HUES48 (cell line): ENCODE data around the gene PTBP3.
"Not testable (repeated sequence)": the region's sequence is repeated elsewhere in the genome, so short reads cannot be mapped to it uniquely, and the experiment has no call there.

ENCODE experiments used
- H3K27ac ChIP-seq: one replicate; pipeline ENCODE4 v1.7.0; 2013; ENCODE audit warnings: low read depth, low read length, inconsistent platforms
- H3K27me3 ChIP-seq: 2 replicates; pipeline ENCODE4 v1.6.1; 2013; ENCODE audit warnings: mild to moderate bottlenecking, low read length; ENCODE audit not compliant: control insufficient read depth, insufficient read depth
- H3K36me3 ChIP-seq: 2 replicates; pipeline ENCODE4 v1.6.1; 2013; ENCODE audit warnings: low read length; ENCODE audit not compliant: control insufficient read depth, insufficient read depth
- H3K4me1 ChIP-seq: 2 replicates; pipeline ENCODE4 v1.6.1; 2013; ENCODE audit warnings: mild to moderate bottlenecking, low read length; ENCODE audit not compliant: control insufficient read depth, insufficient read depth
- H3K4me3 ChIP-seq: 2 replicates; pipeline ENCODE4 v1.5.1; 2013; ENCODE audit warnings: mild to moderate bottlenecking, low read depth, low read length
- H3K9ac ChIP-seq: 2 replicates; pipeline ENCODE4 v1.6.1; 2013; ENCODE audit warnings: mild to moderate bottlenecking, low read depth, low read length, moderate library complexity
- H3K9me3 ChIP-seq: 2 replicates; pipeline ENCODE4 v1.6.1; 2013; ENCODE audit warnings: low read length; ENCODE audit not compliant: control insufficient read depth, insufficient read depth

The PTBP3 gene

DNA sequence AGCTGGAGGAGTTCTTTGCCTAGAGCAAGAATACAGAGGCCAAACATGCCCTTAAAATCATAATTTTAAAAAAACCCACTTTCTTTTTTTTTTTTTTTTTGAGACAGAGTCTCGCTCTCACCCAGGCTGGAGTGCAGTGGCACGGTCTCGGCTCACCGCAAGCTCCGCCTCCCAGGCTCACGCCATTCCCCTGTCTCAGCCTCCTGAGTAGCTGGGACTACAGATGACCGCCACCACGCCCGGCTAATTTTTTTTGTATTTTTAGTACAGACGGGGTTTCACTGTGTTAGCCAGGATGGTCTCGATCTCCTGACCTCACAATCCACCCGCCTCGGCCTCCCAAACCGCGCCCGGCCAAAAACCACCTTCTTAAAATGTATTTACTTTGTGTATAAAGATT, 66.3 kb downstream of the PTBP3 start:
- not testable (repeated sequence) for H3K4me3 ChIP-seq, H3K4me1 ChIP-seq, H3K27ac ChIP-seq, H3K9ac ChIP-seq, H3K9me3 ChIP-seq, H3K27me3 ChIP-seq
- peaks cover 19% of the 10 kb centered on the region for H3K36me3 ChIP-seq

DNA sequence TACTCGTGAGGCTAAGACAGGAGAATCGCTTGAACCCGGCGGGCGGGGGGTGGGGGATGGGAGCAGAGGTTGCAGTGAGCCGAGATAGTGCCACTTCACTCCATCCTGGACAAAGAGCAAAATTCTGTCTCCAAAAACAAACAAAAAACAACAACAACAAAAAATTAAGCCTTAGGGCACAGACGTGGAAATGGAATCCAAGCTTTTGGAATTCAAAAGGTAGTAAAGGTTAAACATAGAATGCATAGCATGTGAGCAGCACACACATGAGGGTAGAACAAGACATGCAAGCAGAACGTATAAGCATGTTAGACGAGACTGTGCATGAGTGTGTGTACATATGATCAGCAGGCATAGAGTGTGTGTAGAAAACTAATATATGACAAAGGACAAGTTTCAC, 68.0 kb downstream of the PTBP3 start:
- Histone ChIP-seq H3K27me3 (no peaks in the 10 kb centered on the region), H3K36me3 (peaks cover 11% of the 10 kb centered on the region; the same call in 1 of the 2 replicates), H3K4me3 (no peak overlapping the region), H3K9me3 (no peaks in the 10 kb centered on the region), H3K4me1 (peaks cover 4% of the 10 kb centered on the region; the same call in 1 of the 2 replicates), H3K27ac (no peak overlapping the region), H3K9ac (no peak overlapping the region)

DNA sequence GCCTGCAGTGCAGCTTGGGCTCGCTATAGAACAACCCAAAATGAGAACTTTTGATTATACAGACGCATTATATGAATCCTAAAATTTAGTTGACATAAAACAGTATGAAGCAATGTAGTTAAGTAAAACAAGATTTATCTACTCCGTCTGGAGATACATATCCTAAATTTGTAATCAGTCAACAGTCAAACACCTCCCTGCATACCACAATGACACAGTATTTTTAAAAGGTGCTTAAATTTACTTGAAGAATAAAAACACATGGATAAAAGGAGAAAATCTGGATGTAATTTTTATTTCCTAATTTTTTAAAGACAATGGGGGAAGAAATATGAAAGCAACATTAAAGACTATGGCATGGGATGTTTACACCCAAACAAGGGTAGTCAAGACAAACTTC, 70.8 kb downstream of the PTBP3 start:
- no peak overlapping the region for H3K27ac ChIP-seq
- no peaks in the 10 kb centered on the region for H3K27me3 ChIP-seq
- H3K9me3 ChIP-seq = no peaks in the 10 kb centered on the region
- no peak overlapping the region for H3K4me3 ChIP-seq
- H3K4me1 ChIP-seq = peaks cover 4% of the 10 kb centered on the region; the same call in 1 of the 2 replicates
- H3K9ac ChIP-seq = no peak overlapping the region
- peaks cover 7% of the 10 kb centered on the region; the same call in 1 of the 2 replicates for H3K36me3 ChIP-seq

DNA sequence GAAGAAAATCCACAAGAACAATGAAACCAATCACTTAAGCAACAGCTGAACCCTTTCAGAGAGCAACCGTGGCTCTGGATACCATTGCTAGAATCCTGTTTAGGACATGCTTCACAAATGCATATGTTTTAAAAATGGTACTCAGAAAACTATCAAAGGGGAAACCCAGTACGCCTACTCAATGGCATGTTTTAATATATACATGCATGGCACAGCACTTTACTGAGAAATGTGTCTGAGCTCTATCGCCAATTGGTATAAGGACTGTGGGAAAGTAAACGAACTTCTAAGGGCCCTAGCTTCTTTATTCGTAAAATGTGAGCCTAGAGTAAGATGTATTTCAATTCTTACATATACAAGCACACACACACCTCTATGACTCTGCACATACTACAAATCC, 72.3 kb downstream of the PTBP3 start:
- H3K4me3 ChIP-seq = no peak overlapping the region
- no peak overlapping the region for H3K27ac ChIP-seq
- H3K4me1 ChIP-seq = peaks cover 4% of the 10 kb centered on the region; the same call in 1 of the 2 replicates
- no peaks in the 10 kb centered on the region for H3K27me3 ChIP-seq
- H3K9ac ChIP-seq = no peak overlapping the region
- H3K36me3 ChIP-seq = peaks cover 2% of the 10 kb centered on the region; the same call in 1 of the 2 replicates
- no peaks in the 10 kb centered on the region for H3K9me3 ChIP-seq

DNA sequence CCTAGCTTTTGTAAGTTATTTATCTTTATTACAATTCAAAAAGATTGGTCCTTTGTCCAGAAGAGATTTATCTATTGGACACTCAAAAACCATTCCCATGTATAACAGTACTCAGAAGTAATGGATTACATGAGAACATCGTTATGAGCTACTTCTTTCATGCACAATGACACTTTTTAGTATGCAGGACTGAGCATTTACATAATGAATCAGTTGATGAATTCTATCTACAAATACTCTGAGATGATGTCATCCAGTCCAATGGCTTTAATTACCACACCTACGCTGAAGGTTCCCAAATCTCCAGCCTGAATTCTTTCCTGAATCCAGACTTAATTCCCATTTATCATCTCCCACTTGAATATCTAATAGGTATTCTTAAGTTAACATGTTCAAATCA, 75.3 kb downstream of the PTBP3 start:
- Histone ChIP-seq H3K9ac (no peak overlapping the region), H3K4me1 (no peaks in the 10 kb centered on the region; the same call in 1 of the 2 replicates), H3K27ac (no peak overlapping the region), H3K36me3 (no peaks in the 10 kb centered on the region; the same call in 1 of the 2 replicates), H3K27me3 (no peaks in the 10 kb centered on the region), H3K9me3 (no peaks in the 10 kb centered on the region), H3K4me3 (no peak overlapping the region)

DNA sequence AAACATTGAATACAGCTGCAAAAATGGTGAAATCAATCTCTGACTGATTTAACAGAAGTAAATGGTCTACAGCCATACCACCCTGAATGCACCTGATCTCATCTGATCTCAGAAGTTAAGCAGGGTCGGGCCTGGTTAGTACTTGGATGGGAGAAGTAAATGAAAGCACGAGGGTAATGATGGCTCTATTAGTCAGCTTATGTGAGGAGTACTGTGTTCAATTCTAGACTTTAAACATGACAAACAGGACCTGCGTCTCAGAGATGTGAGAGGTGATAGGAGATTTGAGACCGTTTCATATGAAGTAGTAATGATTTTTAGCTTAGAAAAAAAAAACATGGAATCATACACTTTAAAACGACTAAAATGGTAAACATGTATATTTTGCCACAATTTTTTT, 81.2 kb downstream of the PTBP3 start:
- Histone ChIP-seq H3K9ac (no peak overlapping the region), H3K4me3 (no peak overlapping the region), H3K9me3 (no peaks in the 10 kb centered on the region), H3K36me3 (peaks cover 23% of the 10 kb centered on the region), H3K27ac (no peak overlapping the region), H3K27me3 (no peaks in the 10 kb centered on the region), H3K4me1 (no peaks in the 10 kb centered on the region; the same call in 1 of the 2 replicates)

DNA sequence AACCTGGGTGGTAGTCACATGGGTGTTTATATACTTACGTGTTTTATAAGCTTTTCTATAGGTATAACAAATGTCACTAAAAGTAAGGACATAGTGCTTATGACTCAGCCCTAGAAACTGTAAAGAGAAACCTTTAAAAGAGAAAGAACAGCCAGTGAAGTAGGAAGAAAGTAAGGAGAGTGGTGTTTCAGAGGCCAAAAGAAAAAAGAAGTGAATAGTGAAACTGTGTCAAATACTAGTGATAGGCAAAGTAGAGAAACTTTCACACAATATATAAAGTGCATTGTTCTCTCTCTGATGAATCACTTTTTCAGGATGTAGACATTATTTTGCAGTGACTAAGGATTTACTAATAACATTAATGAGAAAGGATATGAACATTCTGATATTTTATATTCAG, 84.1 kb downstream of the PTBP3 start:
- no peak overlapping the region for H3K9ac ChIP-seq
- no peaks in the 10 kb centered on the region; the same call in 1 of the 2 replicates for H3K4me1 ChIP-seq
- peaks cover 23% of the 10 kb centered on the region for H3K36me3 ChIP-seq
- H3K4me3 ChIP-seq = no peak overlapping the region
- H3K9me3 ChIP-seq = no peaks in the 10 kb centered on the region
- H3K27ac ChIP-seq = no peak overlapping the region
- H3K27me3 ChIP-seq = no peaks in the 10 kb centered on the region

DNA sequence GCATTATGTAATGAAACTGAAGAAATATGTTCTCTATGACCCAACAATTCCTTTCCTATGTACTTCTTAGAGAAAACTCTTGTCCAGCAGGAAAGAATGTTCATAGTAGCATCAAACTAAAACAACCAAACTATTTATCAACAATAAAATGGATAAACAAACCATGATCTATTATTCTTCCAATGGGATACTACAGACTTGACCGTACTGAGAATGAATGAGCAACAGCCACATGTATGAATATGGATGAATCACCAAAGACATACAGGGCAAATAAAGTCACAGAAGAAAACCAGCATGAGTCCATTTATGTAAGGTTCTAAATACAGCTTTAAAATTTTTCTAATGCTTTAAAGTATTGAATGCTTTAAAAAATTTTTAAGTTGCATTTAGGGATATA, 84.7 kb downstream of the PTBP3 start:
- H3K27ac ChIP-seq = no peak overlapping the region
- H3K4me3 ChIP-seq = no peak overlapping the region
- peaks cover 23% of the 10 kb centered on the region for H3K36me3 ChIP-seq
- no peaks in the 10 kb centered on the region; the same call in 1 of the 2 replicates for H3K4me1 ChIP-seq
- H3K9me3 ChIP-seq = no peaks in the 10 kb centered on the region
- no peaks in the 10 kb centered on the region for H3K27me3 ChIP-seq
- no peak overlapping the region for H3K9ac ChIP-seq

DNA sequence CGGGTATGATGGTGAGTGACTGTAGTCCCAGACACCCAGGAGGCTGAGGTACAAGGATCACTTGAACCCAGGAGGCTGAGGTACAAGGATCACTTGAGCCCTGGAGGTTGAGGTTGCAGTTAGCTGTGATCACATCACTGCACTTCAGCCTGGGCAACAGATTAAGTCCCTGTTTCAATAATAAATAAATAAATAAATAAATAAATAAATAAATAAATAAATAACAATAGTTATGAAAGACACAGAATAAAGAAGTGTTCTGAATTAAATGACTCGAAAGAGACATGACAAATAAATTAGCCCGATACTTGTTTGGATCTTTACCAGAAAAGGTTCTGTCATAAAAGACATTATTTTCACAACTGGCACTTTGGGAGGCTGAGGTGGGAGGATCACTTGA, 86.3 kb downstream of the PTBP3 start:
- no peaks in the 10 kb centered on the region for H3K9me3 ChIP-seq

DNA sequence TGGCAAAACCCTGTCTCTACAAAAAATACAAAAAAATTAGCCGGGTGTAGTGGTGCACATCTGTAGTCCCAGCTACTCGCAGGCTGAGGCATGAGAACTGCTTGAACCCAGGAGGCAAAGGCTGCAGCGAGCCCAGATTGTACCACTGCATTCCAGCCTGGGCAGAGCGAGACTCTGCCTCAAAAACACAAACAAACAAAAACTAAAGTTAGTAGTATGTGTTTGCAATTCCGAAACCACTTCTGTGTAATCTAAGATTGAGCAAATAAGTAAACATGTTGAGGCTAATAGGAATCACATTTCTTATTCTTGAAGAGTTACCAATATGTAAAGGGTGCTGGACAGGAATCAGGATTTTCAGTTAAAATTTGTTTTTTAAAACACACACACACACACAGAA, 88.3 kb downstream of the PTBP3 start:
- H3K9me3 ChIP-seq = no peaks in the 10 kb centered on the region
- H3K9ac ChIP-seq = no peak overlapping the region
- H3K4me1 ChIP-seq = no peaks in the 10 kb centered on the region
- H3K27me3 ChIP-seq = no peaks in the 10 kb centered on the region
- H3K36me3 ChIP-seq = 0 out of 2 replicates have a peak, but pooled peaks cover 4% of the 10 kb centered on the region
- H3K4me3 ChIP-seq = no peak overlapping the region
- H3K27ac ChIP-seq = no peak overlapping the region

More for the DNA sequence above, 86.3 kb downstream of the PTBP3 start:
- Histone ChIP-seq H3K4me3 (no peak overlapping the region), H3K27ac (no peak overlapping the region), H3K4me1 (no peaks in the 10 kb centered on the region), H3K9ac (no peak overlapping the region), H3K27me3 (no peaks in the 10 kb centered on the region), H3K36me3 (peaks cover 20% of the 10 kb centered on the region)

DNA sequence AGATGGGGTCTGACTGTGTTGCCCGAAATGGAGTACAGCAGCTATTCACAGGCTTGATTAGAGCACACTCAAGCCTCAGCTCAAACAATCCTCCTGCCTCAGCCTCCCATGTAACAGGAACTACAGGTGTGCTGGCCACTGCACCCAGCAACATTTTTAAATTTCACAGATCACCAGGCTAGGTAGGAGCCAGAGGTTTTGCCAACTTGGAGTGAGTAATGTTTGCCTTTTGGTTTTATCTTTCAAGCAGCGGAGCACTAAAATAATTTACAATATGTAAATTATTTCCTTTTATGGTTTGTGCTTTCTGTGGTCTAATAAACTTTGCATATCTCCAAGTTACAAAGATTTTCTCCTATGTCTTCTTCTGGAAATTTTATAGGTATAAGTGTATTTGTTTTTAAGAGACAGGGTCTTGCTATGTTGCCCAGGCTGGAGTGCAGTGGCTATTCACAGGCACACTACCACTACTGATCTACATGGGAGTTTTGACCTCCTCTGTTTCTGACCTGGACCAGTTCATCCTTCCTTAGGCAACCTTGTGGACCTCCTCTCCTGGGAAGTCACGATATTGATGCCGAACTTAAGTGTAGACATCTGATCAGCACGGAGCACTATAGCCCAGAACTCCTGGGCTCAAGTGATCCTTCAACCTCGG, 91.1 kb downstream of the PTBP3 start:
- Histone ChIP-seq H3K9me3 (no peaks in the 10 kb centered on the region), H3K4me1 (no peaks in the 10 kb centered on the region), H3K27me3 (no peaks in the 10 kb centered on the region), H3K36me3 (no peaks in the 10 kb centered on the region), H3K9ac (no peak overlapping the region), H3K27ac (no peak overlapping the region), H3K4me3 (no peak overlapping the region)
